Effector CD4-positive, alpha-beta T cell (primary cell): ENCODE data around the gene PLCH2.

ENCODE experiments used
- DNase-seq: peaks from one replicate; pipeline ENCODE4 v3.0.0-alpha.2; 2020

PLCH2 gene

DNA sequence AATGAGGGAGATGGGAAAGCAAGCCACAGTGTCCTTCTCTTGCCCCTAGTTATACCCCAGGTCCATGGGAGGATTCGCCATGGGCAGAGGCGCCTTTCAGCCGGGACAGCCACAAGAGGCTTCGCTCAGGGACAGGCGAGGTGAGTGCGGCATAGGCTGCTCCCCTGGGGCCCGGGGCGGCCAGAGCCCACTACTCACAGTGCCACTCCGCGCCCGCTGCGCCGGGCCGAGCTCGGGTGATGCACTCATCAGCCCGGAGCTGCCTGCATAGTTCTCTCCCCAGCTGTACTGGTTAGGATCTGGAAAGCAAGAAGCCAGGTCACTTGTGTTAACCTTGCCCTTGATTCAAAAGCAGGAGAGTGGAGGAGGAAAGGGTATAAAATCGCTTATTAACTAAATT lies 41.9 kb downstream of the PLCH2 start:
- no peak for DNase-seq

DNA sequence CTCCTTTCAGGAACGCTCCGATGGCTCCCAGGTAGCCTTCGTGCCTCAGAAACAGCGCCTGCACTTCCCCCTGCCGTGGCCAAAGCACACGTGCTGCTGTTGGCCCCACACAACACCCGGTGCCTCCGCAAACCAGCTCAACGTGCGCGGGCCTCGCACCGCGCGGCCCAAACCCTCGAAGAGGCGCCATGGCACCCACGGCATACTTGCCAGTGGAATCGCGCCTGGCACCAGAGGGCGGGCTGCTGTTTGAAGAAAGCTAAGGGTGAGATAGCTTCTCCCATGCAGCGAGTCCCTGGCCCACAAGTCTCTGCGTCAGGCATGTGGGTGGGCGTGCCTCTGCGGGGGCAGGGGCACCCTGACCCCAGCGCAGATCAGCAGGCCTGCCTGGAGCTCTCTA lies 42.4 kb downstream of the PLCH2 start:
- DNase-seq = no peak

DNA sequence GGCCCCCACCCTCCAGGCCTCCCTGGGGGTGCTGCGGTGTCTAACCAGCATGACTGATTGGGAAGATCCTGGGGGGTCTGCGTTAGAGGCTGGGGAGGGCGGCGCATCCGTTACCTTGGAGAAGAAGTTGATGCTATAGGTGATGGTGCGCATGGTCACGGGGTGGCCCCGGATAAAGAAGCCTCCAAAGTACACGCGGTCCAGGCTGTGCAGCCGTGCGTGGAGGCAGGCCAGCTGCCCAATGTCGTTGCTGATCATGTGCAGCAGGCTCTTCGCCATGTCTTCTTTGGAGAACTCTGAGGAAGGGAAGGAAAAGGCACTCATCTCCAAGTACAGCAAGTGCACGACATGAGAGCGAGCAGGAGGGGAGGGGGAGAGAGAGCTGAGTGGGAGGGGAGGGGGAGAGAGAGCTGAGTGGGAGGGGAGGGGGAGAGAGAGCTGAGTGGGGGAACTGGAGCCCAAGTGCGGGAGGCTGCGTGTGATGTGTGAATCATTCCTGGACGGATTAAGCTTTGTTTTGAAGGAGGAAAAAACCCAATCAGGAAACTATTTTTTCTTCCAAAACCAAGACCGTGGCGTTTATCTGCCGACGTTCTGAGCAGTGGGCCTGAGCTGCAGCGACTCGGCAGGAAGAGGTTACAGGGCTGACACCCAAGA lies 43.1 kb downstream of the PLCH2 start:
- DNase-seq = no peak

DNA sequence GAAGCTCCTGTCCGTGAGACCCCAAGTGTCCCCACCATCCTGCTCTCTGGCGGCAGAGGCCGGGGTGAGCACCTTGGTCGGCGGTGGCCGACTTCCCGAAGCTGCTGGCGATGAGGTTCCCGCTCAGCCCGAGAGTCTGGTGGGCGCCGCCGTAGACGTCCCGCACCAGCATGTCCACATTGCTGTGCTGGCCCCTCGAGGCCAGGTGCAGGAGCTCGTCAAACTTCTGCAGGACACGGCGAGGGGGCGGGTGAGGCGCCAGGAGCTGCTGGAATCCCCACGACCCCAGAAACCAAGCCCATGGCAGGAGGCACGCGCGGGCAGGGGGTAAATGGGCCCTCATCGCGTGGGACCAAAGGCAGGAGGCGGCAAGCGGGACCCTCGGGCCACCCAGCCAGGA lies 43.6 kb downstream of the PLCH2 start:
- DNase-seq = no peak

DNA sequence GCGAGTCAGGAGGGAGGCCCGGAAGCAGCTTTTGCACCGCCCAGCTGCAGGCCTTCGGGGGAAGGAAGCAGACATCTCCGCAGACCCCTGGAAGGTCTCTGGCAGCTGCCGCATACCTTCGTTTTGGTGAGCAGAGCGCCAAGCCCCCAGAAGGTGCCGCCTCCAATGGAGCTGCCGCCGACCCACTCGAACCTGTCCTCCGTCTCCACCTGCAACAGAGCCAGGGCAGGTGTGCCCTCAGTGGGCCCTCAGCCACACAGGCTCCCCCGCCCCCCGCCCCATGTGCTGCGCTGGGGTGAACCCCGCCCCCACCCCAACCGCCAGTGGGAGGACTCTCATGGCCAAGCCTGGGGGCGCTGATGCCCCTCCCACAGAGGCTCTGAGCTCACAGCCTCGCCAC lies 44.1 kb downstream of the PLCH2 start:
- no peak for DNase-seq

DNA sequence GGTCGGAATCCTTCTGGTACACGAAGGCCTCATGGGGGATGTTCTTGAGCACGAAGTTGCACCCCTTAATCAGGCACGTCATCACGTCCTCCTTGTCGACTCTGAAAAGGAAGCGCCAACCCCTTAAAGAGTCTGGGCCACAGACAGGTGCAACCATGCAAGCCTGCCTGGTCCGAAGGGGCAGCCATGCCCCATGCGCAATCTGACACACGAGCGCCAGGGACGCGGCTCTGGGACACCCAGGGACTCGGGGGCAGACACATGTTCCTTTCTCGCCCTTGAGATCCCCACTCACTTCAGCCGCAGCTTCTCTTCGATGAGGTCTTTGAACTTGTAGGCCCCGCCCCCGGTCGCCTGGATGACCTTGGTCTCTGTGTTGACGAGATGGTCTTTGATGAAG lies 44.7 kb downstream of the PLCH2 start:
- no peak for DNase-seq

DNA sequence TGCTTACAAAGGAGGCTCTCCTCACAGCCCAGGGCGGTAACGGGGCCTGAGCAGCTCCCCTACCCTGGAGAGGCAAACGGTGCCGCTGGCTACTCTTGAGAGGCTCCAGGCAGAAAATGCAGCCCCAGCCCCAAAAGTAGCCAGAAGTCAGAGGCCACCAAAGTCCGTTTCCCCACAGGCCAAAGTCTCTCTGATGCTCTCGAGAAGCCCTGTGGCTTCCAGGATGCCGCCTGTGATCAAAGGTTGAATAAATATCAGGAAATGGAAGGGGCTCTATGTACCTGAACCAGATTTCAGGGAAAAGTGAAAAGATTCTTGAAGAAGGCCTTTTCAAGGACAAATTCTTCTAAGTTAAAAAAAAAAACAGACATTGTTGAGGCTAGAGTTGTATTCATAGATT lies 46.1 kb downstream of the PLCH2 start:
- DNase-seq = no peak

DNA sequence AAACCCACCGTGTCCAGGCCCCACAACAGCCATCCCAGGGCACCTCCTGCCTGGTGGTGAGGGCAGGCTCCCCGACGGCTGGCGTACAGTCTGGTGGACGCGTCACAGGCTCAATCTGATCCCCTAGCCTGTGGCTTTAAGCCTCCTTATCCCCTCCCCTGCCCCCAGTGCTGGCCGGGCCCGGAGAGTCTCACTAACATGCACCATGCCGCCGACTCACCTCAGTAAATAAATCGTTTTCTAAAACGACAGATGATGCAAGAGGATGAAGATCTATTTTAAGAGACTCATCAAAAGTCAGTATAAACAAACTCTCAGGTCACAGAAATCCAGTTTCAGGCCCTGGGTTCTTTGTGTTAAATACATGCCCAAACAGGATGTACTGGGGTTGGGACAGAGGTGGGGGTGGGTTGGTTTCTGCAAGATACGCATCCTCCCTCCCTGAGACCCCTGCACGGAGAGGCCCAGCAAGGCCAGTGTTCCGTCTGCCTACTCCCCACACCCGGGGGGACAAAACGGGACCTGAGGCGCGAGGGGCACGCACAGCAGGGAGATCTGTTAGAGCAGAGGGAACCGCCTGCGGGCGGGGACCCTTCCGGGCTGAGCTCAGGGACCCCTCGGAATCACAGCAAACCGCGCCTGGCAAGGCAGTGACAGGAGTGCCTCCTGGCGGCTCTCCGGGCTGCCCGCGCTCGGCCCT lies 47.3 kb downstream of the PLCH2 start:
- DNase-seq = no peak

DNA sequence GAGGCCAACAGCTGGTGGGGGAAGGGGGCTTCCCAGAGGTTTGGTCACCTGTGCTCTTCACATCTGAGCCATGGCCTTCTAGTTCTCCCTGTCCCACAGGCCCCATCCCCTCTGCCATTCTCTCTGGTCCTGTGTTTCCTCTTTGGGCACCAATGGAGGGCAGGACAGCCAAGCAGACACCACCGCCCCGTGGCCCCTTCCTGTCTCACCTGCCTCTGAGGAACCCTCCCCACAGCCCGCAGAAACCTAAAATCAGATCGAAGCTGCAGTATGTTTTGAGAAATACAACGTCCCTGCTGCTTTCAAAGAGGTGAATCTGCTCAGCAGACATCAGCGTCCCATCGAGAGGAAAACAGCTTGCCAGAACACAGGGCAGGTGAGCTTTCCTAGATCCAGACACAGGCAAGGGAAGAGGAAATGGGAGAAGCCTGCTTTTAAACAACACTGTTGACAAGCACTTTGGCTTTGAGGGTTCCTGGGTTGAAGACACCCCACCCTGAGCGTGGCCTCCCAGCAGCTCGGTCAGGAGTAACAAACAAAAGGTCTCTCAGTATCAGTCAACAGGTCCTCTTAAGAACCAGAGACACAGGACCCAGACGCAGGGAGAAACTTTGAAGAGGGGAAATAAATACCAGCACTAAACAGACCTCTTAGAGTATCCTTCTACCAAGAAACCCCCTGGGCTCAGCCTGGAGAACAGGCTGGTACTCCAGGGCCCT lies 48.0 kb downstream of the PLCH2 start:
- peak; percentile 33 for DNase-seq

DNA sequence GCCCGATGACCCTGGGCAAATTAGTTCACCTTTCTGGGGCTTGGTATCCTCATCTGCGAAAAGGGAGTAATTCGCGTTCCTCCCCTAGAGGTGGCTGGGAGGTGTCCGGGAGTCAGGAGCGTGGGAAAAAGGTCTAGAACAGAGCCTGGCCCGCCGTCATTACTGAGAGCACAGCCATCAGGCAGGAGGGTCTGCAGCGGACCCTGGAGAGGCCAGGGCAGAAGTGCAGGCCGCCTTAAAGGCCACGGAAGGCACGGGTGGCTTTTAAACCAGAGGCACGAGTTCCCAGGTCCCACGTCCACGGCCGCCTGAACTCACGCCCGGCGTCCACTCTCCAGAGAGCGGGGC lies 49.5 kb downstream of the PLCH2 start:
- DNase-seq = no peak

DNA sequence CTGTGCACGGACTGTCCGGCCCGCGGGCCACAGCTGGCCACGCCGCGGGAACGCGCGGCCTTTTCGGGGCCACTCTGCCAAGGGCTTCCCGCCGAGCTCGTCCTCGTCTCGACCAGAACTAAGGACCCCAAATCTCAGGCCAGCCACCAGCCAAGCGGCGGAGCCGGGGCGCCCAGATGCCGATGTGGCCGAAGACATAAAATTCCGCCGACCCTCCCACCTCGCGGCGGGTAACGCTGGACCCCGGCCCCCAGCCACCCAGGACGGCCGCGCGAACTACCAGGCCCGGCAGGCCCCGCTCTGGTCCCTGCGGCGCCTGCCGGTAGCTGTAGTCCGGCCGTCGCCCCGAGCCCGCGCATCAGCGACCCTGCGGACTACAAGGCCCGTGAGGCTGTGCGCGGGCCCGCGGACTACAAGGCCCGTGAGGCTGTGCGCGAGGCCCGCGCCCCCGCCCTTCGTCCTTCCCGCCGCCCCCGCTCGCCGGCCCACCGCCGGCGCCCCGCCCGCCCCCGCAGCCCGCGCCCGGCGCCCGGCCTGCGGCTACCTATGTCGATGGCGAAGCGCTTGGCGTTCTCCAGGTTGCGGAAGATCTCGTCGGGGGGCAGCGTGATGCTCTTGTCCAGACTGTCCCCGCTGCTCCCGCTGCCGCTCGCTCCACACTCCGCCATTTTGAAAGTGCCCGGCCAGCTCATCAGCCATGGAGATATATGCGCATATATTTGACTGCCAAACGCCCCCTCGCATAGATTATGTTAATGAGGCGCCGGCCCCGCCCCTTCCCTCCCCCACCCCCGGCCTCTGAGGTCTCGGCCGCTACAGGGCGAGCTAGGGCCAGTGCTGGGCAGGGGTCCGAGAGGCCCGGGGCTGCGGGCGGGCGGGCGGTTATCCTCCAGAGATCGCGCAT lies 50.1 kb downstream of the PLCH2 start, which contains the start of gene PANK4:
TSS of gene PANK4 (minus strand) at position 677 of the 904 bp plus-strand sequence. CDS start at position 668, 9 bp downstream.
- peak; percentile 85 for DNase-seq

DNA sequence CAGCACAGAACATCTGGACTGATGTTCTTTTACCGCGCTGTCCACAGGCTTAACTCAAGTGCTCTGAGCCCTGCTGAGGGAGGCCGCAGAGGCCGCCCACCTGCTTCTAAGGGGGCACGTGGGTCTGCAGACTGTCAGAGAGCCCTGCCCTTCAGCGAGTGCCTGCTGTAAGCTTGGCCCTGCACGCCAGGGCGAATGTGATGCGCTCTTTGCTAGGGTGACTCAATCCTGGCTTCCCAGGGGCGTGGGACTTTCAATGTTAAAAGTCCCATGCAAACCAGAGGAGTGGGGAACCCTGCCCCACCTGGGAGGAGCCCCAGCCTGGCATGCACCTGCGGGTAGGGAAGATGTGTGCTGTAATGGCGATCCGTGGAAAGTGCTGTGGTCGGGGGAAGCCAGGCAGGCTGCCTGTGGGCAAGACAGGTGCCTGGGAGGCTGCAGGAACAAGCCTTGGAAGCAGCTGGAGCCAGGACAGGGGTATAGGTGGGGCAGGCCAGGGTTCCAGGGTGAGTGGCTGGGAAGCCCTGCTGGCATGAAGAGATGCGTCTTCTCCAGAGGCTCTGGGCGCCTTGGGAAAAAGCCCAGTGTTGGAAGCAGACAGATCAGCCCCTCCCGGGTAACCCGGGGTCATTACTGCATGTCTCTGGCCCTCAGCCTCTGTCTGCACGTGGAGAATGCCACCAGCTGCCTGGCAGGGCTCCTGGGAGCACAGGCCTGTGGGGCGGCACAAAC lies 50.9 kb downstream of the PLCH2 start:
- peak; percentile 30 for DNase-seq

DNA sequence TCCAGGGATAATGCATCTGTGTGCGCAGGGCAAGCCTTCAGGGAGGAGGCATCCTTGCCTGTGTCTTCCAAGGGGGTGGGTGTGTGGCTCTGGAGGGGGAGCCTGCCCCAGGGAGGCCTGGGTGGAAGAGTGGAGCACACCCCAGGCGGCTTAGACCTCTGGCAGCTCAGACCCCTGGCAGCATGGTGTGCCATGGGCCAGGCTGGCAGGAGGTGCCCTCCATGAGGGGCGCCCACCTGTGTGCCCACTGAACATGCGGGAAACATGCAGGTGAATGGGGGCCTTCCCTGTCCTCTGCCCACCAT lies 51.4 kb downstream of the PLCH2 start:
- DNase-seq = no peak

DNA sequence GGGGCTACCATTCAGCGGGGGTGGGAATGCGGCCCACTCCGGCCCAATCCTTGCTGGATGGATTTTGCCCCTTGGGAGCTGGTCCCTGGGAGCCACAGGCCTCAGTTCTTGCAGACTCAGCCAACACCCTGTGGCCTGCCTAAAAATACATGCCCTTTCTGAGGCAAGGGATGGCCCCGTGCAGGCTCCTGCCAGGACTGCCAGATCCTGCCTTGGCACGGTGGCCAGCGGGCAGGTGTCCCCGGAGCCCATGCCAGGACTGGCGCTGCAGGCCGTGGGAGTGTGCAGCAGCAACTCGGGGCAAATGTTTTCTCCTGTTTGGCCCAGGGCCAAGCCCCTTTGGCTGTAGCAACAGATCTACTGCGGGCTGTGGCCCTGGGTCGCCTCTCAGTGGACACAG lies 51.9 kb downstream of the PLCH2 start:
- DNase-seq = no peak

DNA sequence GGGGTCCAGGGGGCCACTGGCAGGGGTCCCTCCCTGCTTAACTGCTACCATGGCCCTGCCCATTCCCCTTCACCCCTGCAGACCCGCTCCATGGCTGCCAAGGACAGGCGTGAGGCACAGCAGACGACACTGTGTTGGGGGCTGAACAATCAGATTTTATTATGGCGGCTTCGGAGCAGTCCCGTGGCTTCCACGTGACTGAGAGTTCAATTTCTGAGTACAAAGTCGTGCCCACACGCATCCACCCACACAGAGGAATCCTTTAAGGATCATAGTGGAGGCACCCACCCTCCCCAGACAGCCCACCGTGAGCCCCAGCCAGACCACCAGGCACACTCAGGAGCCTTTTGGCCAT lies 52.5 kb downstream of the PLCH2 start:
- DNase-seq = no peak

DNA sequence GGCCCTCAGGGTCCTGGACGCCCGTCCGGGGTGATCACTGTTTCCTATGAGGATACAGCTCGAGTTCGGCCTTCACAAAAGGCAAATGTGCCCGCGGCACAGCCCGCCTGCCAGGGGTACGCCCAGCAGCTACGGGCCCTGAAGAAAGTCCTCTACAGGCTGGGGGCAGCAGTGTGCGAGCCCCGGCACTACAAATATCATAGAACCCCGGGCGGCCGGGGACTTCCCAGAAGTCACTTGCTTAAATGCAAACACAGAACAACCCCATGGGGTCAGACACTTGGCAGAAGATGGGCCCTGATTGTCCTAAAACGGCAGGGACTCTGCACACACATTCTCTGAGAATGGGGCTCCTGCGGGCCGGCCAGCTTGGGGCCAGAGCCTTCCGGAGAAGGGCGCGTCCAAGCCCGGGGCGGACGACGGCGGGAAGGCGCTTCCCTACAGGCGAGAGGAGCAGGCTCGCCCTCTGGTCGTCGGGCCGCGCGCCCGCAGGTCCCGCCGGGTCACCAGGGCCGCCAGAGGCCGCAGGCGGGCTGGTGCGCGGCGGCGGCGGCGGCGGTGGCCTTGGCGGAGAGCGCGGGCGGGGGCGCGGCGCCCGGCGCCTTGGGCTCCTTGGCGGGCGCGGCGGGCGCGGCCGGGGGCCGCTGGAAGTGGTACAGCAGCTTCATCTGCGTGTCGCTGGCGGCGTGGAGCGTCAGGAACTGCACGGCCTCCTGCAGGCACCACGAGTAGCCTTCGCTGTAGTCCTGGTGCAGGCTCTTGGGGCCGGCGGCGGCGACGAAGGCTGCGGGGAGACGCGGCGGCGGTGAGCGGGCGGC lies 53.1 kb downstream of the PLCH2 start:
- peak; percentile 29 for DNase-seq

DNA sequence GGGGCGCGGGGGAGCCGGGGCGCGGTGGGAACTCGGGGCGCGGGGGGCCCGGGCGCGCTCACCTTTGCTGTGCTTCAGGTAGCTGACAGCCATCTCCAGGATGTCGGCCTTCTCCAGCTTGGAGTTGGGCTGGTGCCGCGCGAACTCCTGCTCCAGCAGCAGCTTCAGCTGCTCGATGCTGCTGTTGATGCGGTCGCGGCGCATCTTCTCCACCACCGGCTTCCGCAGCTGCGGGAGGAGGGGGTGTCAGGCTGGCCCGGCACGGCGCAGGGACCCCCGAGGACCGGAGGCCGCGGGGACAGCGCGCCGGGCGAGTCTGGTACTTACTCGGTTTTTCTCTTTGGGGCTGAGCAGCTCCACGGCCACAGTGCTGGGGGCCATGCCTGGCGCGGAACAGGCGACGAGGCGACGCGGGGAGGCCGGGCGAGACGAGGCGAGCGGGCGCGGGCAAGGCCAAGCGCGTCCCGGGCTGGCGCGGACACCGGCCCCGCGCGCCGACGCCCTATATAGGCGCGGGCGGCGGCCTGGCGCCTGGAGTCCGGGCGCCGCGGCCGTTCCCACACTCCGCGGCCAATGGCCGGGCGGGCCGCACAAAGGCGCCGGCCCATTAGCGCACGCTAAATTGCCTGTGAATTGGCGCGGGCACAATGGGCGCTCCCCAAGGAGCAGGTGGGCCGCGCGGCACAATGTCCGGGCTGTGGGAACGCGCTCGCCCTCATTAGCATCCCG lies 53.9 kb downstream of the PLCH2 start, which contains the start of gene HES5:
TSS of gene HES5 (minus strand) at position 480 of the 729 bp plus-strand sequence. CDS start at position 381, 99 bp downstream.
- DNase-seq = no peak

DNA sequence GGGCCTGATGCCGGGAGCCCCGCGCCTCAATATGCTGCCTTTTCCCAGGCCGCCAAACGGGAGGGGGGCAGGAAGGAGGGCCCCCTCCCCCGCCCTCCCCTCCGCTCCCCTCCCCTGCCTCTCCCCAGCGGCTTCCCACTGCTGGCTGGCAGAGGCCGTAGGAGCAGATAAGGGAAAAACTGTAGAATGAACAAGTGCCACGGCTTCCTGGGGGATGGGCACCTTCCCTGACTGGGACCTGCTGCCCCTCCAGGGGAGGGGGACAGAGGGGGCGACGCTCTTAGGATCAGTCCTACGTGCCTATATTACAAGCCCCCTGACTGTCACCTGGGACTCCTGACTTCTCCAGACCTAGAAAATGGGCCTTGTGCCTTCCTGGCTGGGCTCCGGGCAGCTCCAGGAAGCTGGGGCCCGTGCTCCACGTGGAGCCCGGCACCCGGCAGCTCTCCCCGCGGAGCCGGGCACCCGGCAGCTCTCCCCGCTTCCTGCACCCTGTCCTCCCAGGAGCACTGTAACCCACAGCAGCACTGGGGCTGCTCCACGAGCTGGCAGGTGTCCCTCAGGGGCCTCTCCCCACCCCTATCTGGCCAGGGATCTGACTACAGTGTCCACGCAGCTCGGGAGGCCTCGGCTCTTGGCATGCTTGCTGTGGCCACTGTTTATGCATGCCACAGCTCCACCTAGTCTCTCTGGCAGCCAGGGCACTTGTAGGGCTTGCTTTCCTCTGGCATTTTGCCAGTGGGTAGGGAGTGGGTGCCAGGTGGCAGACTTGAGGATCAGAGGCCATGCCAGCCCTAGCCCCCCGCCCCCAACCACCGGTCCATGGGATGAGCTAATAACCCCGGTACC lies 54.6 kb downstream of the PLCH2 start:
- no peak for DNase-seq

DNA sequence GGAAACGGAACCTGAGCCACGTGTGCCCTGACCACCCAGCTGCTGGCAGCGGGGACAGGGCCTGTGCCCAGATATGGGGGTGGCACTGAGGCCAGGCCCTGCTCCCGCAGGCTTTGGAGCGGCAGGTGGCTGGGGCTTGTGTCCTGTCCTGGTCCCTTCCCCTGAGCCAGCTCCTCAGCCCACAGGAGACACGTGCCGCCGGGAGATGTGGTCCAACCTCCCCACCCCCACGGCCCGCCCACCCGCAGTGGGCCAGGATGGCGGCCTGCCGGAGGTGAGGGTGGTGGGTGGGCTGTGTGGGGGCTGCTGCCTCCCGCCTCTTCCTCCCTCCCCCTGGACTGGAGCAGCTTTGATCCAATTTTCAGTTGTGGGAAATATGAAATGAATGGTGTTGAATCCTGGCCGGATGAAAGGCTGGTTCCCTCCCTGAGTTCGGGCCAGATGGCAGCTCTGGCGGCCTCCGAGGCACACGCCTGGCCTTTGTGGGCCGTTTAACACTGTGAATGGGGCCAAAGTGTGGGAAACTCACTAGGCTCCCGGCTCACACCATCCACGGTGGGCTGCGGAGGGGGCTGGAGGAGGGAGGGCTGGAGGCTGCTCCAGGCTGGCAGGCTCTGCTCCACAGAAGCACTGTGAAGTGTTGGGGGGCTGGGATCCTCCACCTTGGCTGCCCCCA lies 56.5 kb downstream of the PLCH2 start:
- DNase-seq = no peak
